NOMO-1 treated with DMSO at 0.1 percent for 48 hours (cell line): ENCODE measurements around the gene RNASE13.

Experiments used
- DNase-seq: peaks from one replicate; lab custom pipeline; 2025; ENCODE audit not compliant: unreplicated experiment; lab: John Stamatoyannopoulos, UW

The RNASE13 gene

DNA sequence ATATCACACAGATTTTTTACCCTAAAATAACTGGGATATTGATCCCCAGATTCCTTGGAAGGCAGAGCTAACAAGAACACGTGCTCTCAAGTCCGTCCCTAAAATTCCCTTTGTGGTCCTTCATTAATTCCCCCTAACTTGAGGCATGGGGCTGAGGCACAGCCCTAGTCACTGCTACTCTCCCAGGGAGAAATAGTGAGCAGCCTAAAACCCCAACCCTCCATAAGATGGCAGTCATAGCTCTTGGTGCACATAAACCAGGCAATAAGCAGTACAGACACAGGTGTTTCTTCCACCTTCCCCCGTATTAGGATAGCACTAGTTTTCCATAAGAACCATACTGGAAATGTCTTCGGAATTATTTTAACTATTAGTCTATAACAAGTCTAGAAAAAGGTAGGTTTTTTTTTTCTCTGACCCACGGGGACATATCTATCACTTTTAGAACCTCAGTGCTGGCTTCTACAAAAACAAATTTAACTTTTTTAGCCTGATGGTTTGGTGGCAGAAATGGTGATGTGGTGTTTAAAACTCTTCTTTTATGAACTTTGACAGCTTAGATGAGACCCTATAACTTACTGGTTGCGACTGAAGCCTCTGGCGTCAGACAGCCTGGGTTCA is 32.4 kb upstream of the RNASE13 start:
- DNase-seq = no peak

DNA sequence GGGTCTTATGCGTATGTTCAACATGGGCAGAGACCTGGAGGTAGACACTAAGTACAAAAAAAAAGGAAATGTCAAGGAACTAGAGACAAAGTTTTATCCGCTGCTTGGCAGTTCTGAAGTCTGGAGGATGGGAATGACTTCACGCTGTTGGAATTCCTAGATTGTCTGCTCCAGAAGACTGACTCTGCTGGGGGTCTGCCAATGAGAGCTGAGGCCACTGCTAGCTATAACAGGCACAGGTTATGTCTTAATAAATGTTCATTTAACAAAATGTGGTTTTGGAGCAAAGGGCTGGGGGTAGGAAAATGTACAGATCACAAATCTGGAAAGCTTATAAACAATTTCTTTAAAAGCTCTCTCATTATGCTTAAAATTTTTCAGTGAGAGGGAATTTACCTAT is 28.9 kb upstream of the RNASE13 start:
- no peak for DNase-seq

- no peak for DNase-seq
Measured at GRCh38 chr14:21061347-21061668, 26.7 kb upstream of the RNASE13 start.

DNA sequence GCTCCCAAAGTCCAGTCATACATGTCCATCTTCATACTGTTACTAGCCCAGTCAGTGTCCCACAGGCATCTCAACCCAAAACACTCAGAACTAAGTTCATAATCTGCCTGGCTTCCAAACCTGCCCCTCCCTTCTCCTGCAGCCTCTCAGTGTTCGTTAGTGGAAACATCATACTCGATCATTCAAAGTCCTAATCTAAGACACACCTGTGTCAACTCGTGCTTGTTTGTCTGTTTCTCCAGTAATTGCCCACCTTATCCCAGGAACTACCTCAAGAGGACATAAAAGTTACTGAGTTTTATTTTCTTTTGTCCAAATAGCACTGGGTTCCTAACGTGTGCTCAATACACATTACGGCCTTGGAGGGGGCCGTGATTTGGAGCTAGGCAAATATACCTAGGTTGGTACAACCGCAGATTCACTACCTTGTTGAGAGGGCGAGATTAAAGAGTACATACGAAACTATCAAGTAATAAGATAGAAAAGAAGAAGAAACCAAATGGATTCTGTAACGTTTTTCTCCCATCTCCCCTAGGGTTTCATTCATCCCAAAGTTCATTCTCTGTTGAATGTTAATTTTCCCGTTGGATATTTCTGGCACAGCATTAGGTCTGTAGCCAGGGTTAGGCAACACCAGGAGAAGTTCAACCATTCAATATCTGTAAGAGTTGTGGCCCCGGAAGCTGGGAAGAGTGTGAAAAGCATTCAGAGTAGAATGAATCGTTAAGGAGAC is 26.2 kb upstream of the RNASE13 start:
- no peak for DNase-seq

DNA sequence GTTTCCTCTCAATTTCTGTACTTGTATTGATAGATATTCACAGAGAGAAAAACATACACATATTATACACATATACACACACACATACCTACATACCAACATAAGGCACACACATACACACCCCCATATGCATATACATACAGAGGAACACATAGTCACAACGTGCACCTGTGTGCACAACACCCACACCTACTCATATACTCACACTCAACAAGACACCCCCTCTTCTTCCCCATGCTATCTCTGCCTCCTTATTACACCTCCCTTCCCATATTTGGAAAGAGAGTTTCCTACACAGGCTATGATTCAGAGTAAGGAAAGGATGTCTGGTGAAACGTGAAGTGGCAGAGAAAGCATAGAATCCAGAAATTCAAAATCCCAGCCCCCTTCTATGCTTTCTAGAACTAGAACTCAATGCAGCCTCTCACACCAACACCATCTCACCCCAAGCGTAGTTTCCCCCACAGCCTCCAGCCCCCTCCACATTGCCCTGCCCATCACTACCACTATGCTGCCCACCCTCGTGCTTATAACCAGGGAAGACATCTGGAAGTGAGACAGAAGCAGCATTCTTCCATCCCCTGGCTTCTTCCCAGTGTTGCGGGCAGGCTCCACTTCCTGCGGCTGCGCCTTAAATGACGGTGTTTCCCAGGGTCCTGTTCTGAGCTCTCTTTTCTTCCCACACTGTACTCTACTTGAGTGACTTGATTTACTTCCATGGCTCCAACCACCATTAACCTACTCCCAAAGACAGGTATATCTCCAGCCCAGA is 25.4 kb upstream of the RNASE13 start:
- DNase-seq = no peak

- DNase-seq = no peak
Measured at GRCh38 chr14:21058903-21059302, 24.3 kb upstream of the RNASE13 start.

DNA sequence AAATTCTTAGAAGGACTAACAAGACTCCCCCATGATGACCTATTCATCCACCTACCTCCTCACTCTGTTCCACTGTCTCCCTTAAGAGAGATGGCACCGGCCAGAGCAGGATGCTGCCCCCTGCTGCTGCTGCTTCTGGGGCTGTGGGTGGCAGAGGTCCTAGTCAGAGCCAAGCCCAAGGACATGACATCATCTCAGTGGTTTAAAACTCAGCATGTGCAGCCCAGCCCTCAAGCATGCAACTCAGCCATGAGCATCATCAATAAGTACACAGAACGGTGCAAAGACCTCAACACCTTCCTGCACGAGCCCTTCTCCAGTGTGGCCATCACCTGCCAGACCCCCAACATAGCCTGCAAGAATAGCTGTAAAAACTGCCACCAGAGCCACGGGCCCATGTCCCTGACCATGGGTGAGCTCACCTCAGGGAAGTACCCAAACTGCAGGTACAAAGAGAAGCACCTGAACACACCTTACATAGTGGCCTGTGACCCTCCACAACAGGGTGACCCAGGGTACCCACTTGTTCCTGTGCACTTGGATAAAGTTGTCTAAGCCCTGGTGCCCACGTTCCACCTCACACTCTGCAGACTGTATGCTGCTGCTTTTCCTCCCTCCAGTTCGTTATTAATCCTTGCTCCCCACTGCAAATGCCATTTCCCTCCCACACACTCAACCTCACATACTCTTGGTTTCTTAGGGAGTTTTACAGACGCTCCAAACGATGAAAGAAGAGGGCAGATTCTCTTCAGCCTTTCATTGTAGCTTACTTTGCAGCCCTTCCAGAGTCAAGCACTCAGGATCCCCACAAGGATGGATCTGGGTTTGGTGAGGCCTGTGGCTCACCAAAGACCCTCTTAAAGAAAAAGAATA is 23.4 kb upstream of the RNASE13 start, which contains the start of gene RNASE8:
TSS of gene RNASE8 (plus strand) at position 20 of the 873 bp plus-strand sequence. CDS start at position 91, 71 bp downstream.
- no peak for DNase-seq

DNA sequence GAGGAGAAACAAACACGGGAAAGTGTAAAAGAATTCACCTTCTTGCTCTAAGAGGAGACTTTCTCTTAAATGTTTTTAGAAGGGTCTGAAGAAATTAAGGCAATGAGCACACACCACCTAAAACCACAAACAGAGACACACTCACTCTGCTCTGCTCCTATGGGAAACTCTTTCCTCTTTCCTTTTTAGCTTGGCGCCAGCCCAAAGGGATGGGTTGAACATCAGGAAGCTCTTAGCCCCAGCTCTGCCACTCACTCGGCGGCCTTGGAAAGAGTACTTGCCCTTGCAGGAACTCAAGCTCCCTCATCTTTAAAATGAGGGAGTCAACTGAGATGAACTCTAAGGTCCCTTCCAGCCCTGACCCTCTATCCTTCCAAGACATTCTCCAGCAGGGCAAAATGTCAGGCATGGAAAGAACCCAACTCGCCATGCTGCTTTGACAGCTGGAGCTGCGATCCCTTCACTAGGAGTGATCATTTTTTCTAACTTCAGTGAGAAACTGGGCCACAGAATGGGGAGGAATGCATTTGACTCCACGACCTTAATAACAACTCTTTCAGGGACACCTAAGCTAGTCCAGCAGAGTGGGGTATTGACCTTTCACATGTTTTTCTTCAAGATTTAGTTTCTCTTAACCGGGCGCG is 22.0 kb upstream of the RNASE13 start:
- no peak for DNase-seq

DNA sequence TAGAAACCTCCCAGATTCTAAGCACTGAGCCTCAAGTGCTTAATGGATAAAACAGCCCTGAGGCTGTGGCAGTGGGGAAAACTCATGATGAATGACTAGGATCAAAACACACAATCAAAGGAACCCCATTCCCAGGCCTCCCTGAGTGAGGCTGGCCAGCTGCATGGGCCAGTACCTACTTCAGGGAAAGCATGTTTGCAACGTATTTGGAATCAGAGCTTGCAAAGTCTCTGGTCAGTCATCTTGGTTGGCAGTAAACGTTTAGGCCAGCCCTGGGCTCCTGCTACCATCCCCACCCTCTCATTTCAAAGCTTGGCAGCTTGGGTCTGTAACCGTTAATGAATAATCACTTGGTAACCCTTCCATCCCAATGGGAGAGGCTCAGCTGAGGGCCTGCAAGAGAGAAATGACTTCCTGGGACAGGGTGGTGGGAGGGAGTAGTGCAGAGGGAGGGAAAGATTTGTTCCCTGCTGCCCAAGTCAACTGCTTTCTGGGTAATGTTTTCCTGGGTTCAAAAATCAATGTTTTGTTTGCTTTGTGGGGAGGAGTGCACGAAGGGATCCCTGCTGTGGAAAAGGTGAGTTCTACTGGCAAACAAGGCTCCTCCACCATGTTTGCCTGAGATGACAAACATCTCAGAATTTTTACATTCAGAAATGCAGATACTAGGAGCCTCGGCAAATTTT is 21.0 kb upstream of the RNASE13 start:
- DNase-seq = no peak

DNA sequence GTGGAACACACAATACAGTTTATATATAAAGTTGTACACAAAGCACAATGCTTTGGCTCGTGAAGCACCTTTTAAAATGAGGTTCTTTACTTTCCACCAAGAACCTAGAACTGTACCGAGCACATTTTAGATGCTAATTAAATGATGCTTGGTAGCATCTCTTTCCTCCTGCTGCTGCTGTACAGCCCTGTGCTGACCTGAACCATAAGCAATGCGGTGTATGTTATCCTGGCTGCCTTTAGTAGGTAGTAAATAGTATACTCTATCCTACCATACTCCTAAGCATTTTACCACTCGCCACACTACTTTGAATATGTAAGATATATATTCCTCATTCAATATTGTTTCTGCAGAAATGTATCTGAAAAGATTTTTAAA is 20.1 kb upstream of the RNASE13 start:
- no peak for DNase-seq

DNA sequence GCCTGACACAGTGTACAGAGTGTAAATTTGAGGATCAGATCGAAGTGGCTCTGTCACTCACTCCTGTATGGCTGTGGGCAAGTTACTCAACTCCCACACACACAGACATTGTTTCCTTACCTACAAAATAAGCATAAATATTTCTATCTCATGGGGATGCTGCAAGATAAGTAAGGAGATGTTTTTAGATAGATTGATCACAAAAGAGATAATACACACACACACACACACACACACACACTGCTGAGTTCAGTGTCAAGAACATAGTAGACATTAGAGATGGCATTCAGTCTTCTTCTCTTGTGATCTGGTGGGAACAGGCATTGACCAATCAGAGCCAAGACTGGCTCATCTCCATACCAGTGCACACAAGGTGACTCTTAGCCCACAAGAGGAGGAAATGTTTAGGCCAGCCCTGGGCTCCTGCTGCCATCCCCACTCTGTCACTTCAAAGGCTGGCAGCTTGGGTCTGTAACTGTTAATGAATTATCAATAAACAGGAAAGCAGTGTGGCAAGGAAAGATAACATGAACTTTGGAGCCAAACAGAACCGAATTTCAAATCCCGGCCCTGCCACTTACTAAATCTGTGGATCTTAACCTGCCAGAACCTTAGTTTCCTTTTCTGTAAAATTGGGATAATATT is 19.6 kb upstream of the RNASE13 start:
- no peak for DNase-seq

GRCh38 chr14:21053184-21054122 is 18.8 kb upstream of the RNASE13 start:
- no peak for DNase-seq

DNA sequence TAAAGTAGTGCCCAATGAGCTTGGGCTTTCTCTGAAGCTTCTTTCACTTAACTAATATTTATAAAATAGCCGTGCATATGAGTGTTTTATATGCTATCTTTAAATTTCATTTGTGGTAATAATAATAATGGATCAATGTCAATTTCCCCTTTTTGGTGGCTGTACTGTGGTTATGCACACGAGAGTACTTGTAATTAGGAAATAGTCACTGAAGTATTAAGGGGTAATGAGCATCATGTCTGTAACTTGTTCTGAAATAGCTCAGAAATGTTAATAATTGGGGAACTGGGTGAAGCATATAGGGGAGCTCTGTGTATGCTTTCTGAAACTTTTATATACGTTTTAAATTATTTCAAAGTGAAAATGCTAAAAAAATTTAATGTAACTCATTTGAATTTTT is 16.0 kb upstream of the RNASE13 start:
- peak; percentile 10 for DNase-seq

DNA sequence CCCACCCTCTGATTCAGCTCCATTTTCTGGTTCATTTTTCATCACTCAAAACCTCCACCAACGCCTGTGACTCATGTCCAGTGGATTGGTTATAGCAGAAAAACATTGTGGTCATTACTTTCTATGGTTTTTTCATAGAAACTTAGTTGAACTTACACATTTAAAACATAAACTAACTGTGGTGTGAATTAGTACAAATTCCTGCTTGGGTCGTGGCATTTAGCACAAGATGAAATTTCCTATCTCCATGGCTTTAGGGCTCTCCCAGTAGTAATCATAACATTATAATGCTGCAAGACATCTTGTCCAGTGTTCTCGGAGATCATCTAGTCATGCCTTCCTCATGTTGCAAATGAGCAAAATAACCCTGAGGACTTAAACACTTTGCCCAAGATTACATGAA is 14.7 kb upstream of the RNASE13 start:
- DNase-seq = no peak

DNA sequence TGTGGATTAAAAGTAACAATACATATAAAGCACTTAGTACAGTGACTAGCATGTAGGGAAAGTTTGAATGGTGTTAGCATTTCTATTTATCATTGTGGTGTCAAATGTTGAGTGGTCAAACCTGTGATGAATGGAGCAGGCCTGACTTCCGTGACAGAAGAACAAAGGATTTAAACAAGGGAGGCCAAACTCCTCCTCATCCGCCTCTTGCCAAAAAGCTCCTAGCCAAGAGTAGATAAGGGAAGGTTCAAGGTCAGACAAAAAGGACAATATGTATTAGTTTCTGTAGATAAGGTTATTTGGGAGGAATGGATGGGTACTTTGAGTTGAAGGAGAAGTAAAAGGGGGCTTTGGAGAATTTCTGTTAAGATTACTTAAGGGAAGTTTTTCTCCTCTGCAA is 14.0 kb upstream of the RNASE13 start:
- no peak for DNase-seq

DNA sequence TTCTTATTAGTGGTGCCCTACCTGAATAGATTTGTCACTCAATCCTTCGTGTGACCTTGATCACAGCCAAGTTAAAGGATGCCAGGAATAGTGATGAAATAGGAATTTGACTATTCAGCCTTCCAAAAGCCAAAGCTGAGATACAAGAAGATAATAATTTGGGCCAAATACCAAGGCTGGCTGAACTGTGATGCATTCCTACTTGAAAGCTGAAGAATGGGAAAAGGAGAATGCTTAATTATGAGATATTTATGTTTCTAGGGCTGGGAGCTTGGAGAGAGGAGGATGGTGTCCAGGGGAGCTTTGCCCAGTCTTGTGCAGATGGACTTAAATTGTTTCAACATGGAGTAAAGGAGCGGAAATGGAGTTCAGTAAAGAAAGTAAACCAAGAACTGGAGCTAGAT is 12.8 kb upstream of the RNASE13 start:
- DNase-seq = no peak

GRCh38 chr14:21043974-21044618 is 9.5 kb upstream of the RNASE13 start:
- DNase-seq = no peak

DNA sequence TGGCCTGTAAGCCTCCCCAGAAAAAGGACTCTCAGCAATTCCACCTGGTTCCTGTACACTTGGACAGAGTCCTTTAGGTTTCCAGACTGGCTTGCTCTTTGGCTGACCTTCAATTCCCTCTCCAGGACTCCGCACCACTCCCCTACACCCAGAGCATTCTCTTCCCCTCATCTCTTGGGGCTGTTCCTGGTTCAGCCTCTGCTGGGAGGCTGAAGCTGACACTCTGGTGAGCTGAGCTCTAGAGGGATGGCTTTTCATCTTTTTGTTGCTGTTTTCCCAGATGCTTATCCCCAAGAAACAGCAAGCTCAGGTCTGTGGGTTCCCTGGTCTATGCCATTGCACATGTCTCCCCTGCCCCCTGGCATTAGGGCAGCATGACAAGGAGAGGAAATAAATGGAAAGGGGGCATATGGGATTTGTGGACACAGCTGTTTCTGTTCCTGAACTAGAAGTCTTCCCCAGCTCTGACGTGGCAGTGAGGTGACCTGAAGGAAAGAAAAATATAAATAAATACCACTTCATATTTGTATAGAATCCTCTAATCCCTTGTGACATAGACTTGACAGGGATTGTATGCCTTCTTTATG is 8.9 kb upstream of the RNASE13 start:
- DNase-seq = no peak
